Measurements from ENCODE around the gene B3GALT4.

The B3GALT4 gene

DNA sequence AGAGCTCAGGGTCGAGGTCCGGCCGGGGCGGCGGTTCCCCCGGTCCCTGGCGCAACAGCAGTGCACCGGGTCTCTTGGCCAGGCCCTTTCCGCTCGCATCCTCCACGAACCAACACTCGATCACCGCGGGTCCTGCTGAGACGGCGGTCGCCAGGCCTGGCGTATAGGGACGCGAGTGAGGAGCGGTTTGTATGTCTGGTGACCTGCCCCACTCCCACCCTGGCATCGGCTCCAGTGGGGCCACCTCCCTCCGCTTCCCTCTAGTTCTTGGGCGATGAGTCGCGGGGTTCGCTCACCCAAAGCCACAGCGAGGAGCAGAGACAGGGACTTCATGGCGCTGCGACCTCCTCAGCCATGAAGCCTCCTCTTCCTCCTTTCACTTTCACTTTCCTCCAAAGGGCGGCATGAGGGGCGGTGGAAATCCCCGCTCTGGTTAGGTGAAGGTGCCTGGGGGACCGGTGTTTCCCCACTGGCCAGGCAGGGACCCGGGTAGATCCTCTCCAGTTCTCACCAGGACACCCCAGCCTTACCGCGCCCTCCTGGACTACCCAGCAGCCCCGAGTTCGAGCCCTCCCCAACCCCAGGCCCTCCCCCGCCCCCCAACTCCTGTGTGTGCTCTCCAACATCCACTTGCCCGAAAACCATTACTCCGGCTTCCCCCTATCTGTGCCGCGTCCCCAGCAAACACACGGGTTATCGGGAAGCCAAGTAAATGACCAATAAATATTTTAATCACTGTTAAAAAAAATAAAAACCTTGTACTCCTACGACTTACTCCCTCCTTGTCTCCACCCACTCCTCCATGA lies 37.0 kb downstream of the B3GALT4 start, which contains the start of gene TAPBP:
TAPBP (minus strand) TSS at position 370 of the 806 bp plus-strand sequence; CDS start at position 333, 37 bp downstream.
- H3K36me3 ChIP-seq (ENCODE audit: low read length): peaks cover 7% of the 10 kb centered on the region
- no peaks in the 10 kb centered on the region for H3K9me2 ChIP-seq (replicated peaks; ENCODE audit: insufficient read depth, low read length)
- H3K27ac ChIP-seq (ENCODE audit: low read depth, low read length): peak within 1 kb of the TSS; percentile 94
- peaks cover 55% of the 10 kb centered on the region for H3F3A ChIP-seq (ENCODE audit: insufficient read depth)
- H3K79me2 ChIP-seq (ENCODE audit: insufficient read depth, low read length): peaks cover 36% of the 10 kb centered on the region
- peak within 1 kb of the TSS; percentile 89 for H3K9ac ChIP-seq (ENCODE audit: low read length)
- no peak for TF ChIP-seq EZH2phosphoT487 (conservative IDR thresholded peaks at IDR 0.05; ENCODE audit: low read length)
- TF ChIP-seq, protein P1, sequence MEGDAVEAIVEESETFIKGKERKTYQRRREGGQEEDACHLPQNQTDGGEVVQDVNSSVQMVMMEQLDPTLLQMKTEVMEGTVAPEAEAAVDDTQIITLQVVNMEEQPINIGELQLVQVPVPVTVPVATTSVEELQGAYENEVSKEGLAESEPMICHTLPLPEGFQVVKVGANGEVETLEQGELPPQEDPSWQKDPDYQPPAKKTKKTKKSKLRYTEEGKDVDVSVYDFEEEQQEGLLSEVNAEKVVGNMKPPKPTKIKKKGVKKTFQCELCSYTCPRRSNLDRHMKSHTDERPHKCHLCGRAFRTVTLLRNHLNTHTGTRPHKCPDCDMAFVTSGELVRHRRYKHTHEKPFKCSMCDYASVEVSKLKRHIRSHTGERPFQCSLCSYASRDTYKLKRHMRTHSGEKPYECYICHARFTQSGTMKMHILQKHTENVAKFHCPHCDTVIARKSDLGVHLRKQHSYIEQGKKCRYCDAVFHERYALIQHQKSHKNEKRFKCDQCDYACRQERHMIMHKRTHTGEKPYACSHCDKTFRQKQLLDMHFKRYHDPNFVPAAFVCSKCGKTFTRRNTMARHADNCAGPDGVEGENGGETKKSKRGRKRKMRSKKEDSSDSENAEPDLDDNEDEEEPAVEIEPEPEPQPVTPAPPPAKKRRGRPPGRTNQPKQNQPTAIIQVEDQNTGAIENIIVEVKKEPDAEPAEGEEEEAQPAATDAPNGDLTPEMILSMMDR (IDR thresholded peaks at IDR 0.05; ENCODE audit: insufficient read depth, low read length, poor library complexity, severe bottlenecking): no peak
- H3K9me3 ChIP-seq (ENCODE audit: insufficient read depth, low read length): no peaks in the 10 kb centered on the region
- H2AFZ ChIP-seq (ENCODE audit: low read depth, low read length, severe bottlenecking): peak within 1 kb of the TSS; percentile 37
- H4K20me1 ChIP-seq (ENCODE audit: low read depth, low read length): no peaks in the 10 kb centered on the region
- H3K27me3 ChIP-seq (ENCODE audit: low read length): no peaks in the 10 kb centered on the region
- H3K4me2 ChIP-seq (ENCODE audit: low read depth, low read length, poor library complexity, severe bottlenecking): peak within 1 kb of the TSS; percentile 97
- peak within 1 kb of the TSS; percentile 95 for H3K4me3 ChIP-seq (ENCODE audit: insufficient read depth, low read length, poor library complexity, severe bottlenecking)

DNA sequence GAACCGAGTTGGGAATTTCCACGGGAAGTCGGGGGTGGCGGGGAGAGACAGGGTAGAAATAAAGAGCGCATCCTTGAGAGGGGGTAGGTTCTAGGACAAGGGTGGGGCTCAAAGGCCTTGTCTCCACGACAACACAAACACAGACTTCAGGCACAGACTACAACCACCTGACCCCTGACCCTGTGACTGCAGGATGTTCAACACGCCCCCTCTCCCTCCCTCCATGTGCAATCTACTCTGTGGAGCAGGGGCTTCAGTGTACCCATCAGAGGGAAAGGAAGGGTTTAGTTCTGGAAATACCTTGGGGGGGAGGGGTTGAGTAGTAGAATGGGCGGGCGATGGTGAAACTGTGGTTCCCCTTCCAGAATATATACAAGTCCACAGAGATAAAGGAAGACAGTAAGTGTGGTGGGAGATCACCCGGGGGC lies 37.6 kb downstream of the B3GALT4 start:
- H3F3A ChIP-seq (ENCODE audit: insufficient read depth): peaks cover 60% of the 10 kb centered on the region
- H4K20me1 ChIP-seq (ENCODE audit: low read depth, low read length): no peaks in the 10 kb centered on the region
- no peaks in the 10 kb centered on the region for H3K27me3 ChIP-seq (ENCODE audit: low read length)
- peak overlapping the region; percentile 94 for H3K27ac ChIP-seq (ENCODE audit: low read depth, low read length)
- peak overlapping the region; percentile 95 for H3K4me3 ChIP-seq (ENCODE audit: insufficient read depth, low read length, poor library complexity, severe bottlenecking)
- H3K4me2 ChIP-seq (ENCODE audit: low read depth, low read length, poor library complexity, severe bottlenecking): peak overlapping the region; percentile 97
- H2AFZ ChIP-seq (ENCODE audit: low read depth, low read length, severe bottlenecking): peak overlapping the region; percentile 12
- peak overlapping the region; percentile 89 for H3K9ac ChIP-seq (ENCODE audit: low read length)
- no peaks in the 10 kb centered on the region for H3K9me3 ChIP-seq (ENCODE audit: insufficient read depth, low read length)
- peaks cover 12% of the 10 kb centered on the region for H3K36me3 ChIP-seq (ENCODE audit: low read length)
- peaks cover 34% of the 10 kb centered on the region for H3K79me2 ChIP-seq (ENCODE audit: insufficient read depth, low read length)
- no peaks in the 10 kb centered on the region for H3K9me2 ChIP-seq (replicated peaks; ENCODE audit: insufficient read depth, low read length)
- TF ChIP-seq, protein P1 (IDR thresholded peaks at IDR 0.05; ENCODE audit: insufficient read depth, low read length, poor library complexity, severe bottlenecking): no peak
- no peak for TF ChIP-seq EZH2phosphoT487 (conservative IDR thresholded peaks at IDR 0.05; ENCODE audit: low read length)

DNA sequence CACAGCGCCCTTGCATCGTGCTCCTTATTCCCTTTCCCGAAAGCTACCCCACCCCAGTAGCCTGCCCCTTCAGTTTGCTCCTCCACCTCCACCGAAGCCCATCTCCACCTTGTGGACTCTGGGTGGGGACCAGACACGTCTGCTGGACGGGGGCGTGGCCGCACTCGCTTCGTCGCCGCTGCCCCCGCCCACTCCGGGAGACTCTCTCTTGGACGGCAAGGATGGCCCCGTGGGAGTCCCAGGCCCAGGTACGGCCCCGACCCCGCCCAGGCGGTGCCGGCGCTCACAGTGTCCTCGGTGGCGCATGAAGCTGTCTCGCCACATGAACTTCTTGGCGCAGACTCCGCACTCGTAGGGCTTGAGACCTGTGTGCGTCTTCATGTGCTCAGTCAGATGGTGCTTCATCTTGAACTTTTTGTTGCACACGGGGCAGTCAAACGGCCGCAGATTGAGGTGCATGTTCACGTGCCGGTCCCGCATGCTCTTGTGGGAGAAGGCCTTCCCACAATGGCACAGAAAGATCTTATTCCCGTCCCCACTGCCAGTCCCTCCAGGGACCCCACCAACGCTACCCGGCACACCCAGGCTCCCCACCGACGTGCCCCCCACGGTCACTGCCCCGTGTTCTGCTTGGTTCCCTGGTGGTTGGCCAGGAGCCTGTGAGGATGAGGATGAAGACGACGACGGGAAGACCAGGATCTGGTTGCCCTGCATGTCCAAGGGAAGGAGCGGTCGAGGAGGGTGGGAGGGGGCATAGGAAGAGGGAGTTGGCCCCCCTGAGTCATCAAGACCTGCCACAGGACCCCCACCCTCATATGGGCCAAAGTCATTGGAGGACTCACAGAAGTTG lies 38.2 kb downstream of the B3GALT4 start:
- Histone ChIP-seq H3K4me2 (ENCODE audit: low read depth, low read length, poor library complexity, severe bottlenecking) (peak overlapping the region; percentile 97), H3K4me3 (ENCODE audit: insufficient read depth, low read length, poor library complexity, severe bottlenecking) (peak overlapping the region; percentile 95), H3K9me2 (replicated peaks; ENCODE audit: insufficient read depth, low read length) (no peaks in the 10 kb centered on the region), H3K36me3 (ENCODE audit: low read length) (peaks cover 17% of the 10 kb centered on the region), H3F3A (ENCODE audit: insufficient read depth) (peaks cover 66% of the 10 kb centered on the region), H3K9me3 (ENCODE audit: insufficient read depth, low read length) (no peaks in the 10 kb centered on the region), H2AFZ (ENCODE audit: low read depth, low read length, severe bottlenecking) (peak overlapping the region; percentile 12), H3K79me2 (ENCODE audit: insufficient read depth, low read length) (peaks cover 36% of the 10 kb centered on the region), H3K27me3 (ENCODE audit: low read length) (no peaks in the 10 kb centered on the region), H4K20me1 (ENCODE audit: low read depth, low read length) (no peaks in the 10 kb centered on the region), H3K27ac (ENCODE audit: low read depth, low read length) (peak overlapping the region; percentile 94), H3K9ac (ENCODE audit: low read length) (peak overlapping the region; percentile 89)
- TF ChIP-seq, protein P1 (IDR thresholded peaks at IDR 0.05; ENCODE audit: insufficient read depth, low read length, poor library complexity, severe bottlenecking): no peak
- no peak for TF ChIP-seq EZH2phosphoT487 (conservative IDR thresholded peaks at IDR 0.05; ENCODE audit: low read length)
